HG03575 (cell line): ENCODE measurements around the gene GCDH.
"Not testable (repeated sequence)": the region's sequence is repeated elsewhere in the genome, so short reads cannot be mapped to it uniquely, and the experiment has no call there.

Experiments used
- ATAC-seq: cut with Tn5 transposase; IDR thresholded peaks from one replicate; pipeline ENCODE4 v1.9.1; 2021; ENCODE audit not compliant: unreplicated experiment, insufficient number of reproducible peaks, low FRiP score; ENCODE audit errors: extremely low read depth

The GCDH gene

DNA sequence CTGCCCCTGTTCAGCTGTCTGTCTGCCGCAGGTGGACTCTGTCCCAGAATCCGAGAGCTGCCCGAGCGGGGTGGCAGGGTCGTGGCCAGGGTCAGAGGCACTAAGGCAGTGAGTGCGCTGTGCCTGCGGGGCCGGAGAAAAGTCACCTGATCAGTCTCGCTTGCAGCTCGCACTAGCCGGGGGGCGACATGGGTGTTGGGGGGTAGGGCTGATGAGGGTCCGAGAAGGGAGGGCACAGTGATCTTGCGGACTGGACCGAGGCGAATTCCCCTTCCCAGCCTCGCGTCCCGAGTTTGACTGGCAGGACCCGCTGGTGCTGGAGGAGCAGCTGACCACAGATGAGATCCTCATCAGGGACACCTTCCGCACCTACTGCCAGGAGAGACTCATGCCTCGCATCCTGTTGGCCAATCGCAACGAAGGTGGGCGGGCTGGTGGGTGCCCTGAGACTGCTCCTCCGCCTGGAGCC, 627 bp downstream of the GCDH start:
- no peak for ATAC-seq

DNA sequence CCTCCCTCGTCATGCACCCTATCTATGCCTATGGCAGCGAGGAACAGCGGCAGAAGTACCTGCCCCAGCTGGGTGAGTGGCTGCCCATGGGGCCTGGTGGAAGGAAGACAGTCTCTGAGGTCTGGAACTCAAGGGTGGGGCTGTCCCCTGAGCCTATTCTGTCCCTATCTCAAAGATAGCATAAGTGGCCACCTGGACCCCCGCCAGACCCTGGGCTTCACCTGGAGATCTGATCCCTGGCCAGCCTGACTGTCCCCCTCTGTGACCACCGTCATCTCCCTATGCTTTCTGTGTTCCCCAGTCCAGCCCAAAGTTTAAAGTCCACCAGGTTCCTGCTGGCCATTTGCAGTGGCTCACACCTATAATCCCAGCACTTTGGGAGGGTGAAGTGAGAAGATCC, 2.6 kb downstream of the GCDH start:
- no peak for ATAC-seq

DNA sequence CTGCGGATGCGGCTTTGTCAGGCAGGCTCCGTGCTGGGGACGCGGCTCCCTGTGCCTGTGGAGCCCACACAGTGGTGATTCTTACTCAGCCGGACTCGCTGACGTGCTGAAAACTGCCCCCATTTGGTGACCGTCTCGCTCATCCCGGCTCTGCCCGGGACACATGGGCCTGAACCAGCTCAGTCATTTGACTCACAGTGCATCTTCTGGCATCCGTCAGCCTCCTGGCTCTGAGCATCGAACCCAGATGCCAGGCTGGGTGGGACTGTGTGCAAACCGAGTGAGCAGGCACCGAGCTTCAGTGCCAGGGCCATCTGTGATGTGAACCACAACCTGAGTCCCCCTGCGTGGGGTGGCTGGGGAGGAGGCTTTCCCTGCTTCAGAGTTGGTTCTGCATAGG, 5.5 kb downstream of the GCDH start:
- no peak for ATAC-seq

DNA sequence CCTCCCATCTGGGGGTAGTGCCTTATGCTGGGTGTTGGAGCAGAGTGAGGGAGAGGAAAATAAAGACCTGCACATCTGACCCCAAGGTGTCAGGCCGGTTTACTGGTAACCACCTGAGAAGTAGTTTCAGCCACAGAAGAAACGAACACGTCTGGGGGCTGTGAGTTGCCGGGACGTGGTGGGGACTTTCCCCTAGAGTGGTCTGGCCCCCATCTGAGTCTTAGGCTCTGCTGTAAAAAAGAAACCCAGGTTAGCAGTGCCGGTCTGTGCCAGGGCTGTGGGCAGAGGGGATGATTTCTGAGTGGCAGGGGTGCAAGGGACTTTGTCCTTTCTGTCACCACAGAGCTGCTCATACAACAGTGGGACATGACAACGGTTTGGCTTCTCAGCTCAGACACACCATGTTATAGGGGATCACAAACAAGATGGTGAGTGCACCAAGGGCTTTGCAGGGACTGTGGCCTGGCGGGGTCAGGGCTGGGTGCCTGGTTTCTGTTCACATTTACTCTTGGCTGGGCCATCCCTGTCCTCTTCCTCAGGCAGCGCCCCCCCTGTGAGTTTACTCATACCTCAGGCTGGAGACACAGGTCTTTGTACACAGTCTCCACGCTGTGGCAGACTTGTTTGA, 9.0 kb downstream of the GCDH start:
- ATAC-seq = no peak

DNA sequence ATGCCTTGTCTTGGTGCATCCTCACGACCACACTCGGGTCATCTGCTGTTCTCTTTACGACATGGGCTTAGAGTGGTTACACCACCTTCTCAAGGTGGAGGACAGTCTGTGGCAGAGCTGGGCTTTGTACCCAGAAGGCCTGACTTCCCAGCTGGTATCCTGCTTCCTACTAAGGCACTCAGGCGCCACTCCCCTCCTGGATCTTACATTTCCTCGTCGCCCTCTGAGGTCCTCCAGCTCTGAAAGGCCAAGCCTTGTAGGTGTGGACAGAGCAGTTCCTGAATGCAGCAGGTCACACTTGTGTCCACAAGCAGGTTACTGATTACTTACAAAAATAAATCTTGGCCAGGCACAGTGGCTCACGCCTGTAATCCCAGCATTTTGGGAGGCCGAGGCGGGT, 16.2 kb downstream of the GCDH start:
- no peak for ATAC-seq

DNA sequence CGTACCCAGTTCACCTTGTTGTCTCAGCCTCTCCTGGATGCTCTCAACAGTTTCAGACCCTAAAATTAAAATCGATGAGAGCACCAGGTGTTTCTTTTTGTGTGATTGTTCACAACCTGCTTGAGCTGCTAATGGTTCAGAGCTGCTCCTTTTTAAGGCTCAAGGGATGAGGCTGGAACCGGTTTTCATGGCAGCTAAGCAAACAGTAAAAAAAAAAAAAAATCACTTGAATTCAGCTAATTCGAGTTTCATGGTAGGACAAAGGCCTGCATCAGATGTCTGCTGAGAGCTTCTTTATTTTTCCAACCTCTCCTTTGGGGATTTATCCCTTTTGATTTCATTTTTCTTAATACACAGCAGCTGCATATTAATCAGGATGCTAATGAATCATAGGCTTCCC, 21.6 kb downstream of the GCDH start:
- no peak for ATAC-seq

DNA sequence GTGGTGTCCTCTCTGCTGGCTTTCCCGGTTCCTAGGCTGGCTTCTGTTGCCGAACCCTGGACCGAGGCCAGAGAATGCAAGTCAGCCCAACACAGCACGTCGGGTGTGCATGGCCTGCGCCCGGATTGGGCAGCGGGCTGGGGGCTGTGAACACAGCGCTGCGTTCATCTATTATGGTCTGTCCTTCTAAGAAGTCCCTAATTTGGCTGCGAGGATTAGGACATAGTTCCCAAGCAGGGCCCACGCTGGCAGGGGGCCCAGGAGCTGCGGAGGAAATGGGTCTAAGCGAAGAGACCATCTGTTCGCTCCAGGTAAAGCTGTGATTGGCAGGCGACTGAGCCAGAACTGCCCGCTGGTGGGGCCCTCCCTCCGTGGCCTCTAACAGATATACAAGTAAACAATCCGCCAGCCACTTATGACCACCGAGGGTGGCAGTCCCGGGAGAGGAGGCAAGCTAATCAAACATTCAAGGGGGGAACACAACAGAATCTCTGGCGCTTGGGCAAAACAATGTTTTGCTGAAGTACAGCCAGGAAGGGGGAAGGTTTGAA, 22.1 kb downstream of the GCDH start:
- no peak for ATAC-seq

DNA sequence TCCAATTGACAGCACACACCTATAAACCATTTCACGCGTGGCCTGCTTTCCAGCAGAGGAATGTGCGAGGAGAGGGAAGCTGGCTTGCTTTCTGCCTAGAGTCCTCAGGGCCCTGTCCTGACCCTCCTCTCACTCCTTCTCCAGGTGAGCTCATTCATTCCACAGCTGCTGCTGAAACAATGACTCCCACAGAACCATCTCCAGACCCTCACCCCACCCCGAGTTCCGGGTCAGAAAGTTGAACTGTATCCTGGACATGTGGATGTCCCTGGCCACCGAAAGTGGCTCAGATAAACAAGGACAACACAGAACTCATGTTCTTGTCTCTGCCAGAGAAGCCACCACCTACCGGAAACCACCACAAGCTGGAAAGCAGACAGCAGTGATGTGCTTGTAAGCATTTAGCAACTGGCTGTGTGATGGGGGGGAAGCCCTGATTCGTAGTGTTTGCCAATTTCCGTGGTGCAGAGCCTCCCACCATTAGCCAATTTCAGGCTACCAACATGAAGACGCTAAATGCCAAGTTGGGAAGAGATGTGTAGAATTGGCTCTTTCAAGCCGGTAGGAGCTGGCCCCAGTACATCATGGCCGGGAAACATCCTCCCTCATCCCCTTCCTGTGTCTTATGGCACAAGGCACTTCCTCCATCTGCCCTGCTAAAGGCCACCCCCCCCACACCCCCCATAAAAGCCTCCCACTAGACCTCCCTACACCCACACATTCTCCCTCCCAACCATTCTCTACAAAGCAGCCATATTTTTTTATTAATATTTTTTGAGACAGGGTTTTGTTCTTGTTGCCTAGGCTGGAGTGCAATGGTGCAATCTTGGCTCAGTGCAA, 23.1 kb downstream of the GCDH start:
- ATAC-seq = no peak

DNA sequence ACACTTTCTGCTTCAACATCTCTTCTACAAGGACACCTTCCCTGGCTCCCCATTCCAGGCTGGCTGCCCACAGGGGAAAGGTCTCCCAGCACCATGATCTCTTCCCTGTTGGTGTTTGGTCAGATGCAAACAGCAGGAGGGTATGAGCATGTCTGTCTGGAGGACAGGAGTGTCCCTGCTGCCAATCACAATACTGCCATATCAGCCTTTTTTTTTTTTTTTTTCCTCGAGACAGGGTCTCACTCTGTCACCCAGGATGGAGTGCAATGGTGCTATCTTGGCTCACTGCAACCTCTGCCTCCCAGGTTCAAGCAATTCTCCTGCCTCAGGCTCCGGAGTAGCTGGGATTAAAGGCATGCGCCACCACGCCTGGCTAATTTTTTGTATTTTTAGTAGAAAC, 24.9 kb downstream of the GCDH start:
- not testable (repeated sequence) for ATAC-seq

DNA sequence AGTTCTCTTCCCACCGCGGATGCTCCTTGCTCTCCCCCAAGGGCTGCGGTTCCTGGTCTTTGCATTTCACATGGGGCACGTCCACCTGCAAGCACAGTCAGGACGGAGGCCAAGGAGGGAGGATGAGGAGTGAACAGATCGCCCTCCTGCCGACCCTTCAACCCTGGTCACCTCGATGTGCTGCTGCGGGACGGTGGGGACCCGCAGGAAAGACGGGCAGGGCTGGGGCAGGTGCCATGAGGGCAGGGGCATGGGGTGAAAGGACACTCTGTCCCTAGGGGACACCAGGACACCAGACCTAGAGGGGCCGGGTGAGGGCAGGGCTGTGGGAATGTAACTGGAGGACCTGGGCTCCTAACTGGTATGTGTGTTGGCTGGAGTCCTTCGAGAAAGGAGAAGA, 27.3 kb downstream of the GCDH start:
- ATAC-seq = no peak

DNA sequence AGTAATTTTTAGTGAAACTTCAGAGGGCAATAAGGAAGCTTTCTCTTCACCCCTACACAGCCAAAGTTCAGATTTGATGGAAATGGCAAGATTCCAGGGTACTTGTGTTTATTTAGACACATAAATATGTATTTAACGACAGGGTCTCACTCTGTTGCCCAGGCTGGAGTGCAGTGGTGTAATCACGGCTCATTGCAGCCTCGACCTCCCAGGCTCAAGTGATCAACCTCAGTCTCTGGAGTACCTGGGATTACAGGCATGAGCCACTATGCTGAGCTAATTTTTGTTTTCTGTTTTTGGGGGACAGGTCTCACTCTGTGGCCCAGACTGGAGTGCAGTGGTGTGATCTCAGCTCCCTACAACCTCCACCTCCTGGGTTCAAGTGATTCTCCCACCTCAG, 30.1 kb downstream of the GCDH start:
- no peak for ATAC-seq

DNA sequence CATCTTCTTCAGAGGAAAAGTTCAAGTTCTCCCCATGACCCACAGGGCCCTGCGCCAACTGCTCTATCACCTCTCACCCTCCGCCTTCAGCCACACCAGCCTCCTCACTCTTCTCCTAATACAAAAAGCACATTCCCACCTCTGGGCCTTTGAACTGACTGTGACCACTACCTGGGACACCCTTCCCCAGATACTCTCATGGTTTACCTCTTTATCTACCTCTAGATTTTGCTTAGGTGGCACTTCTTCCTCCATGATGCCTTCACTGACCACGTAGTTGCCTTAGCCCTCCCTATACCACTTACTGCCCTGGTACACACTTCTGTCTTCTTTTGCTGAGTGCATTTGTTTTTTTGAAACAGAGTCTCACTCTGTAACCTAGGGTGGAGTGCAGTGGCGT, 32.0 kb downstream of the GCDH start:
- ATAC-seq = no peak

DNA sequence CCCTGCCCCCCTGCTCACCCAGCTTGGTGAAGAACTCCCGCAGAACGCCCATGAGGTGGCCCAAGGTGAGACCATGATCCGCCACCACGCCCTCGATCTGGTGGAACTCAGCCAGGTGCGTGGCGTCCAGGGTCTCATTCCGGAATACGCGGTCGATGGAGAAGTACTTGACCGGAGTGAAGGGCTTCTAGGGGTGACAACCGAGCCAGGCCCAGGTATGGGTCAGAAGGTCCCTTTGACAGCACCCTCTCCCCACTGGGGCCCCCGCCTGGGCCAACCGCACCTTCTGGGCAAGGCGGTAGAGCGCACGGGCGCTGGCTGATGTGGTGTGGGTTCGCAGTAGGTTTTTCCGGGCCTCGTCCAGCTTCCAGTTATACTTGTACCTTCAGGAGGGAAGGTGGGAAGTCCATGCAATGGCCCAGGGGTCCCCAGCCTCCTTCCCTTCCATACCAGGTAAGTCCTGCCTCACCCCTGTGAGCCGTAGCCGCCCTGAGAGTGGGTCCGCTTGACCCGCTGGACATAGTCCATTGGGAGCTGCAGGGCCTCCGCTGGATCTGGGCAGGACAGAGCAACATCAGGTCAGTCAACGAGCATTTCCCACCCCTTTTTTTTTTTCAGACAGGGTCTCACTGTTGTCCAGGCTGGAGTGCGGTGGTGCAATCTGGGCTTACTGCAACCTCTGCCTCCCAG, 33.8 kb downstream of the GCDH start:
- ATAC-seq = no peak

DNA sequence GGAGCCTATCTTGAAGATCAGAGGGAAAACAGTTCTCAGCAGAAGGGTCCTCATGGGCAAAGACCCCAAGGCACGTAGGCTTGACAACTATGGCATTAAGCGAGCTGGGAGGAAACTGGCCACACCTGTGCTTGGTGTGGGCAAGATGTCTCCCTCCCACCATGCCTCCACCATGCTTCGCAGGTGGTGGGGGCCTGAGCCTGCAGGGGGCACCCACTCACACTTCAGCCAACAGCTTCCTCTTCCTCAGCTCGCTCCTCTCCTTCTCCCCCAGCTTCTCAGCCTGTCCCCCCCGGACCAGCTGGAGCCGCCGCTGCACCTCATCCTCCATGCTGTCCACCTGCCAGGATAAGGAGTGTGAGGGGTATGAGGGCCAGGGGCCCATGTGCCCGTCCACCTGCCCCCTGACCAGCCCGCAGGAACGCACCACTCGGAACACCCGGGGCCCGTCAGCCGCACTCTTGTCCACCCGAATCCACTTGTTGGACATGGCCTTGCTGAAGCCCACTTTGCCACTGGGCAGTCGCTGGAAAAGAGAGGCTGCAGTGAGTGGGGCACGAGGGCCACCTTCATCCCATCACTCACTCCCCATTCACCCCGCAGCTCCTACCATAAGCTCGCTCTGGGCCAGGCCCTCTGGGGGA, 39.2 kb downstream of the GCDH start:
- ATAC-seq = no peak

DNA sequence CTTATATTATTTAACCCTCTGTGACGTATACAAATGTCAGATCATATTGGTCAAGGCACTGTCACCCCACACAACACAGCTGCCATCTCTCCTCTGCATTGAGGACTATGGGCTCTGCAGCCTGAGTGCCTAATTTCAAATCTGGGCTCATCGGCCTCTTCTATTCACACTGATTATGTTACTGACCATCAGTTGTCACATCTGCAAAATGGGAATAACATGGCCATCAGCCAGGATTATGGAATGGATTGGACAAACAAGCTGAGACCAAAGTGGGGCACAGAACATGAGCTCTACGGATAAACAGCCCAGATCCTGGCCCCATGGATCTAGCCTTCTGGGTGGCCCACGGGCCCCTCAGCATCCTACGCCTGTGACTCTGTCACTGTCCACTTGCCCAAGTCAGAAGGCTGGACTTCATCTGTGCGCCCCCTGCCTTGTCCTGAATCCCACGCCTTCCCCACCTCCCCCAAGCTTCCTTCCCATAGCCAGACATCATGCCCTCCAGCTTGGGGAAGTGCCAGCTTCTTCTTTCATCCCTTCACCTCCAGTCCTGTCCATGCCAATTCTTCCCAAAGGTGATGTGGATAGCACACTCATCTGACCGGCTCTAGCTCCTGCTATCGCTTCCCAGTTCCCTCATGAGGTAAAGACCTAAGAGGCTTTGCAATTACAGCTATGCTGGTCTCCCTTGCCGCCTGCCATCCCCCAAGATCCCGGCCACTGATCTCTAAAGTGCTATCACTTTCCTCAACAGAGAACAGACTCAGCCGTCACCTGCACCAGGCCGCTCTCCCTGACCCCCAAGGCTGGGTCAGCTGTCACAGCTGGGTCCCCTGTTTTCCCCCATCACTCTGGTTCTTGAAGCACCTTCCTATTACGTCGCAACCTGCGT, 41.7 kb downstream of the GCDH start:
- ATAC-seq = no peak

DNA sequence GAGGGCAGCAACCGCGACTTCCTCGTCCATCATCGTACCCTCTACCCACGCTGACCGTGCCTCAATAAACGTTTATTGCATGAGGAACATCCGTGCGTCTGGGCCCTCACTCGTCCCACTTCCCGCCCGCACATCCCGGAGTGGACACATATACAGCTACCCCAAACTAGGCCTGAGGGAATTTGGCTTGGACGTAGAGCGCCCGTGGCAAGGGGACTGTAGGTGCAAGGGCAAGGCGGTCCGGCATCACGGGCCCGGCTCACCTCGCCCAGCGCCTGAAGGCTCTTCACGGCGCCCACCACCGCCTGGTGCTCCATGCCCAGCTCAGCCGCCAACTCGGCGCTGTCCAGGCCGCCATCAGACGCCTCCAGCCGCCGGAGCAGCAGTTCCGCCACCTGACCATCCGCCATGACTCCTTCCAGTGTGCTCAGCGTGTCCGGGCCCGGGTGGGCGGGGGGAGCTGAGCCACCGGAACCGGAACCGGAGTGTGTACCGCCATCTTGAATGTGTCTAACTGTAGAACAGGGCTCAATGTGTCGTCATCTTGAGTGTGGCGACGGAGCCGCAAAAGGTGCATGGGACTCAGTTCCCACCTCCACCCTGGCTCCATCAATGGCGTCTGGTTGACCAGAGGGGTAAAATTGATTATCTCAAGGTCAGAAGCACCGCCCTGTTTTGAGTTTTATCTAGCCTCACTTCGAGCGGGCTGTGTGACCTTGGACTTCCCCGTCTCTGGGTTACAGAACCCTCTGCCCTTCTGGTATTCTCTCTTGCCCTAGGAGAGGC, 42.5 kb downstream of the GCDH start, which contains the start of gene FARSA:
Gene FARSA, minus strand, starts transcription at position 425 of the 786 bp plus-strand sequence. Its CDS starts 15 bp downstream, at position 410.
- ATAC-seq = no peak

DNA sequence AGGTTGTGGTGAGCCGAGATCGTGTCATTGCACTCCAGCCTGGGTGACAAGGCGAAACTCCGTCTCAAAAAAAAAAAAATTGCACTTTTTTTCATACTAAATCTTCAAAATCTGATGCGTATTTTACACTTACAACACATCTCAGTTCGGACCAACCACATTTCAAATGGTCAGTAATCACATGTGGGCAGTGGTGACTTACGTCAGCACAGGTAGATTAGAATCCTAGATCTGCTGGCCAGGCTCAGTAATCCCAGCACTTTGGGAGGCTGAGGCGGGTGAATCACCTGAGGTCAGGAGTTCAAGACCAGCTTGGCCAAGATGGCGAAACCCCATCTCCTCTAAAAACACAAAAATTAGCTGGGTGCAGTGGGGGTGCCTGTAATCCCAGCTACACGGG, 44.1 kb downstream of the GCDH start:
- no peak for ATAC-seq

DNA sequence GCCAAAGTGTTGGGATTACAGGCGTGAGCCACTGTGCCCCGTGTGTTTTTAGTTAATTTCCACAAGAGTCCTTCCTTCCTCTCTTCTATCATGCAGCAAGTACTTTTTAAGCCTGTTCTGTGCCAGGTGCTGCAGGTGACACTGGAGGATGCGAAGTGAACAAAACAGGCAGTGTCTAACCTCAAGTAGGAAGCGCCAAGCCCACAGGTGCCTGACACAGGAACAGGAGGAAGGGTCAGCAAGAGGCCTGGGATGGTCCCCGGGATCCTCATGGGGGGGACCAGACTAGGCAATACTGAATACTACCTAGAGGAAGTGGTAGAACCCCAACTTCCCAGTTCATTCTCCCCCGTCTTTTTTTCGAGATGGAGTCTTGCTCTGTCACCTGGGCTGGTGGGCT, 45.6 kb downstream of the GCDH start:
- ATAC-seq = no peak
